HG02642 (cell line): ENCODE measurements around the gene RNF123.

ENCODE experiments used
- ATAC-seq: cut with Tn5 transposase; IDR thresholded peaks from one replicate; pipeline ENCODE4 v1.9.1; 2021; ENCODE audit warnings: mild to moderate bottlenecking; ENCODE audit not compliant: unreplicated experiment, poor library complexity

The RNF123 gene

GRCh38 chr3:49689046-49689907 is at the start of gene RNF123, which contains the start of gene MST1:
Gene RNF123, plus strand, starts transcription at chr3:49689557. Its CDS starts 1,609 bp downstream, at chr3:49691166.
Gene MST1, minus strand, starts transcription at chr3:49689474. Its CDS starts 783 bp downstream, at chr3:49688691.
- ATAC-seq, result peak; percentile 71

- no peak for ATAC-seq
Observed at GRCh38 chr3:49641292-49641691, 48.1 kb upstream of the RNF123 start.

GRCh38 chr3:49641921-49642707 is 47.2 kb upstream of the RNF123 start:
- no peak for ATAC-seq

- no peak for ATAC-seq
Observed at GRCh38 chr3:49642708-49643145, 46.6 kb upstream of the RNF123 start.

GRCh38 chr3:49644684-49645083 is 44.7 kb upstream of the RNF123 start:
- no peak for ATAC-seq

GRCh38 chr3:49646236-49646635 is 43.1 kb upstream of the RNF123 start:
- ATAC-seq, result no peak

GRCh38 chr3:49647741-49648140 is 41.6 kb upstream of the RNF123 start:
- no peak for ATAC-seq

GRCh38 chr3:49648354-49649019 is 40.9 kb upstream of the RNF123 start:
- ATAC-seq, result no peak

- no peak for ATAC-seq
Observed at GRCh38 chr3:49649576-49649975, 39.8 kb upstream of the RNF123 start.

GRCh38 chr3:49650177-49650576 is 39.2 kb upstream of the RNF123 start:
- ATAC-seq, result no peak

- ATAC-seq, result no peak
Observed at GRCh38 chr3:49650637-49651036, 38.7 kb upstream of the RNF123 start.

GRCh38 chr3:49652218-49652902 is 37.0 kb upstream of the RNF123 start:
- ATAC-seq, result no peak

GRCh38 chr3:49652903-49653415 is 36.4 kb upstream of the RNF123 start:
- ATAC-seq, result no peak

- no peak for ATAC-seq
Observed at GRCh38 chr3:49653621-49654020, 35.7 kb upstream of the RNF123 start.

GRCh38 chr3:49654176-49654825 is 35.1 kb upstream of the RNF123 start:
- ATAC-seq, result no peak

GRCh38 chr3:49654955-49655556 is 34.3 kb upstream of the RNF123 start:
- ATAC-seq, result no peak

GRCh38 chr3:49655731-49656285 is 33.5 kb upstream of the RNF123 start:
- no peak for ATAC-seq

GRCh38 chr3:49656541-49657112 is 32.7 kb upstream of the RNF123 start:
- no peak for ATAC-seq
